ENCODE measurements around the gene PLA2G12A. TPM values are rescaled to one million over a fixed set of nuclear protein-coding genes. Genes with fewer than 3 reads are reported as not detected.

PLA2G12A gene
- total RNA-seq, 1 donor from 2014 or later, result 51.0 TPM

GRCh38 chr4:109673303-109673702 lies 56.6 kb downstream of the PLA2G12A start:
- Mint-ChIP-seq H3K36me3 (peaks cover 14% of the 10 kb centered on the region), H3K9me3 (peaks cover 29% of the 10 kb centered on the region), H3K27me3 (ENCODE audit: low read depth) (no peaks in the 10 kb centered on the region), H3K27ac (no peak overlapping the region), H3K4me3 (no peak overlapping the region), H3K4me1 (peaks cover 3% of the 10 kb centered on the region)
- TF ChIP-seq CTCF (IDR thresholded peaks at IDR 0.05; ENCODE audit: unreplicated experiment), result no peak
- DNase-seq (ENCODE audit: low spot score in 2 of 2, unreplicated experiment in 2 of 2), result no peak

- Mint-ChIP-seq H3K4me3 (no peak overlapping the region), H3K27me3 (ENCODE audit: low read depth) (no peaks in the 10 kb centered on the region), H3K36me3 (peaks cover 14% of the 10 kb centered on the region), H3K4me1 (peaks cover 3% of the 10 kb centered on the region), H3K9me3 (peaks cover 28% of the 10 kb centered on the region), H3K27ac (no peak overlapping the region)
- no peak for TF ChIP-seq CTCF (IDR thresholded peaks at IDR 0.05; ENCODE audit: unreplicated experiment)
- DNase-seq (ENCODE audit: low spot score in 2 of 2, unreplicated experiment in 2 of 2), result no peak
Observed at GRCh38 chr4:109672169-109672930, 57.5 kb downstream of the PLA2G12A start.

GRCh38 chr4:109671350-109671749 lies 58.5 kb downstream of the PLA2G12A start:
- H3K4me1 Mint-ChIP-seq, result peaks cover 3% of the 10 kb centered on the region
- H3K27me3 Mint-ChIP-seq (ENCODE audit: low read depth), result no peaks in the 10 kb centered on the region
- DNase-seq (ENCODE audit: low spot score in 2 of 2, unreplicated experiment in 2 of 2), result no peak
- H3K4me3 Mint-ChIP-seq, result no peak overlapping the region
- peaks cover 19% of the 10 kb centered on the region for H3K9me3 Mint-ChIP-seq
- peaks cover 8% of the 10 kb centered on the region for H3K36me3 Mint-ChIP-seq
- TF ChIP-seq CTCF (IDR thresholded peaks at IDR 0.05; ENCODE audit: unreplicated experiment), result no peak
- no peak overlapping the region for H3K27ac Mint-ChIP-seq

GRCh38 chr4:109665783-109666485 lies 63.9 kb downstream of the PLA2G12A start:
- peaks cover 3% of the 10 kb centered on the region for H3K9me3 Mint-ChIP-seq
- peaks cover 3% of the 10 kb centered on the region for H3K4me1 Mint-ChIP-seq
- H3K27ac Mint-ChIP-seq, result no peak overlapping the region
- H3K36me3 Mint-ChIP-seq, result no peaks in the 10 kb centered on the region
- no peak overlapping the region for H3K4me3 Mint-ChIP-seq
- DNase-seq (ENCODE audit: low spot score in 2 of 2, unreplicated experiment in 2 of 2), result no peak
- no peaks in the 10 kb centered on the region for H3K27me3 Mint-ChIP-seq (ENCODE audit: low read depth)
- TF ChIP-seq CTCF (IDR thresholded peaks at IDR 0.05; ENCODE audit: unreplicated experiment), result no peak

- H3K27ac Mint-ChIP-seq, result no peak overlapping the region
- H3K27me3 Mint-ChIP-seq (ENCODE audit: low read depth), result no peaks in the 10 kb centered on the region
- H3K4me1 Mint-ChIP-seq, result no peaks in the 10 kb centered on the region
- DNase-seq (ENCODE audit: low spot score in 2 of 2, unreplicated experiment in 2 of 2), result no peak
- no peak for TF ChIP-seq CTCF (IDR thresholded peaks at IDR 0.05; ENCODE audit: unreplicated experiment)
- H3K36me3 Mint-ChIP-seq, result no peaks in the 10 kb centered on the region
- no peaks in the 10 kb centered on the region for H3K9me3 Mint-ChIP-seq
- H3K4me3 Mint-ChIP-seq, result no peak overlapping the region
Observed at GRCh38 chr4:109662771-109663170, 67.1 kb downstream of the PLA2G12A start.

Measured in mesothelial cell of epicardium (in vitro differentiated cells).